Peyer's patch (tissue), 4 donors: ENCODE results near the gene TM4SF20. TPM values are rescaled to one million over a fixed set of nuclear protein-coding genes. Genes with fewer than 3 reads are reported as not detected.
"Not testable (repeated sequence)": the region's sequence is repeated elsewhere in the genome, so short reads cannot be mapped to it uniquely, and the experiment has no call there.

Experiments used
- DNase-seq, 3 donors: peaks; one replicate each; pipeline ENCODE4 v3.0.0-alpha.2; 2017 to 2019
- H3K27ac ChIP-seq, 4 donors: fragments of 200-600 bp; sonication (generic); one replicate each; pipeline ENCODE4 v1.5.1; 2016 to 2019
- H3K27me3 ChIP-seq, 2 donors: fragments of 200-600 bp; sonication (generic); one replicate each; pipeline ENCODE4 v1.5.1; 2019
- H3K36me3 ChIP-seq, 3 donors: fragments of 200-600 bp; sonication (generic); one replicate each; pipeline ENCODE4 v1.5.1; 2016 to 2019
- H3K4me1 ChIP-seq, 4 donors: fragments of 200-600 bp; sonication (generic); one replicate each; pipeline ENCODE4 v1.5.1; 2016 to 2019
- H3K4me3 ChIP-seq, 4 donors: fragments of 200-600 bp; sonication (generic); 1 replicate in 3 of 4; 2 replicates in 1 of 4; pipeline ENCODE4 v1.5.1; 2016 to 2019; ENCODE audit warnings: mild to moderate bottlenecking in 1 of 4
- H3K9me3 ChIP-seq, 4 donors: fragments of 200-600 bp; sonication (generic); one replicate each; pipeline ENCODE4 v1.5.1; 2016 to 2019; ENCODE audit warnings: mild to moderate bottlenecking in 1 of 4
- CTCF ChIP-seq, 6 experiments: fragments of 450-650 bp in 4 of 6; fragments of 200-600 bp in 2 of 6; sonication (generic) in 1 of 6; IDR thresholded peaks; one replicate each; pipeline ENCODE4 v1.5.1; 2017 to 2019; ENCODE audit warnings: antibody characterized with exemption in 6 of 6, mild to moderate bottlenecking in 3 of 6, moderate library complexity in 1 of 6
- POLR2A ChIP-seq, 2 donors: fragments of 450-650 bp; IDR thresholded peaks; one replicate each; pipeline ENCODE4 v1.5.1; 2017; ENCODE audit warnings: antibody characterized with exemption in 2 of 2, mild to moderate bottlenecking in 2 of 2, moderate library complexity in 2 of 2
- total RNA-seq, 4 donors: library from RNA; depleted of rRNA; stranded (reverse); fragments of >200 nt; gene quantifications; one replicate each; pipeline ENCODE4 v1.1.0, GENCODE V29; 2016

The TM4SF20 gene
- total RNA-seq, 4 donors from 2014 or later: 4.1 to 489 (median 221) TPM

GRCh38 chr2:227395556-227395955 is 16.4 kb upstream of the TM4SF20 start:
- H3K36me3 ChIP-seq: no peaks in the 10 kb centered on the region
- no peak overlapping the region for H3K4me3 ChIP-seq
- peak overlapping the region in 2 of 4 donors; percentile 41 to 71 for H3K27ac ChIP-seq
- no peaks in the 10 kb centered on the region for H3K27me3 ChIP-seq
- DNase-seq: peak in 1 of 3 donors; percentile 62
- no peaks in the 10 kb centered on the region for H3K9me3 ChIP-seq
- TF ChIP-seq POLR2A (IDR thresholded peaks at IDR 0.05): no peak
- H3K4me1 ChIP-seq: peaks cover 0 to 12% (median 0%) of the 10 kb centered on the region in 4 donors

GRCh38 chr2:227394401-227394800 is 15.3 kb upstream of the TM4SF20 start:
- DNase-seq: no peak
- TF ChIP-seq CTCF (IDR thresholded peaks at IDR 0.05) (no peak), POLR2A (IDR thresholded peaks at IDR 0.05) (no peak)
- H3K4me1 ChIP-seq: peaks cover 0 to 5% (median 0%) of the 10 kb centered on the region in 4 donors

GRCh38 chr2:227390468-227391256 is 11.6 kb upstream of the TM4SF20 start:
- H3K4me3 ChIP-seq: no peak overlapping the region
- TF ChIP-seq POLR2A (IDR thresholded peaks at IDR 0.05) (no peak), CTCF (IDR thresholded peaks at IDR 0.05) (no peak)
- H3K4me1 ChIP-seq: no peaks in the 10 kb centered on the region
- no peaks in the 10 kb centered on the region for H3K36me3 ChIP-seq
- no peaks in the 10 kb centered on the region for H3K9me3 ChIP-seq
- H3K27me3 ChIP-seq: no peaks in the 10 kb centered on the region
- DNase-seq: no peak
- H3K27ac ChIP-seq: no peak overlapping the region

More at GRCh38 chr2:227394401-227394800, 15.3 kb upstream of the TM4SF20 start:
- Histone ChIP-seq H3K36me3 (no peaks in the 10 kb centered on the region), H3K27me3 (no peaks in the 10 kb centered on the region), H3K9me3 (no peaks in the 10 kb centered on the region), H3K27ac (no peak overlapping the region), H3K4me3 (no peak overlapping the region)

- no peak for TF ChIP-seq POLR2A (IDR thresholded peaks at IDR 0.05)
- TF ChIP-seq CTCF (IDR thresholded peaks at IDR 0.05): no peak
- H3K4me1 ChIP-seq: peaks cover 0 to 5% (median 0%) of the 10 kb centered on the region in 4 donors
- no peak for DNase-seq
- no peaks in the 10 kb centered on the region for H3K9me3 ChIP-seq
- no peaks in the 10 kb centered on the region for H3K27me3 ChIP-seq
- no peak overlapping the region for H3K27ac ChIP-seq
- H3K36me3 ChIP-seq: no peaks in the 10 kb centered on the region
- no peak overlapping the region for H3K4me3 ChIP-seq
Observed at GRCh38 chr2:227389661-227390060, 10.6 kb upstream of the TM4SF20 start.

- H3K4me1 ChIP-seq: peaks cover 0 to 5% (median 0%) of the 10 kb centered on the region in 4 donors
- no peak overlapping the region for H3K27ac ChIP-seq
- no peaks in the 10 kb centered on the region for H3K27me3 ChIP-seq
- no peaks in the 10 kb centered on the region for H3K36me3 ChIP-seq
- TF ChIP-seq POLR2A (IDR thresholded peaks at IDR 0.05): no peak
- TF ChIP-seq CTCF (IDR thresholded peaks at IDR 0.05): no peak
- H3K4me3 ChIP-seq: no peak overlapping the region
- no peak for DNase-seq
- H3K9me3 ChIP-seq: no peaks in the 10 kb centered on the region
Observed at GRCh38 chr2:227389231-227389630, 10.1 kb upstream of the TM4SF20 start.

GRCh38 chr2:227388537-227389011 is 9.5 kb upstream of the TM4SF20 start:
- Histone ChIP-seq H3K27me3 (no peaks in the 10 kb centered on the region), H3K36me3 (no peaks in the 10 kb centered on the region), H3K4me1 (peaks cover 0 to 11% (median 0%) of the 10 kb centered on the region in 4 donors), H3K9me3 (no peaks in the 10 kb centered on the region), H3K4me3 (no peak overlapping the region), H3K27ac (no peak overlapping the region)
- no peak for TF ChIP-seq POLR2A (IDR thresholded peaks at IDR 0.05)
- TF ChIP-seq CTCF (IDR thresholded peaks at IDR 0.05): no peak
- no peak for DNase-seq

GRCh38 chr2:227387583-227387982 is 8.5 kb upstream of the TM4SF20 start, which contains the start of gene SCYGR1:
TSS of gene SCYGR1 (minus strand) at chr2:227387949. CDS start at chr2:227387949, 0 bp downstream.
- H3K4me3 ChIP-seq, H3K9me3 ChIP-seq, H3K36me3 ChIP-seq, H3K27me3 ChIP-seq, DNase-seq: not testable (repeated sequence)
- H3K4me1 ChIP-seq: peaks cover 0 to 13% (median 0%) of the 10 kb centered on the region in 4 donors
- H3K27ac ChIP-seq: peak within 1 kb of the TSS in 2 of 4 donors; percentile 6 to 9
